Measurements from ENCODE around the gene NHSL2.
A peak's percentile ranks its signal among the peaks of the same experiment; 100 is the strongest.

Gene NHSL2

GRCh38 chrX:72107320-72107719, 196.7 kb downstream of the NHSL2 start:
- DNase-seq (ENCODE audit: low read depth in 2 of 2): no peak

- no peak for DNase-seq (ENCODE audit: low read depth in 2 of 2)
Measured at GRCh38 chrX:72107841-72108595, 197.4 kb downstream of the NHSL2 start.

- DNase-seq (ENCODE audit: low read depth in 2 of 2): no peak
Measured at GRCh38 chrX:72108666-72109065, 198.0 kb downstream of the NHSL2 start.

- no peak for DNase-seq (ENCODE audit: low read depth in 2 of 2)
Measured at GRCh38 chrX:72110051-72110875, 199.6 kb downstream of the NHSL2 start.

GRCh38 chrX:72110876-72111708, 200.4 kb downstream of the NHSL2 start:
- no peak for DNase-seq (ENCODE audit: low read depth in 2 of 2)

- DNase-seq (ENCODE audit: low read depth in 2 of 2): no peak
Measured at GRCh38 chrX:72113461-72113860, 202.8 kb downstream of the NHSL2 start.

- no peak for DNase-seq (ENCODE audit: low read depth in 2 of 2)
Measured at GRCh38 chrX:72114306-72114705, 203.7 kb downstream of the NHSL2 start.

GRCh38 chrX:72114807-72115206, 204.2 kb downstream of the NHSL2 start:
- no peak for DNase-seq (ENCODE audit: low read depth in 2 of 2)

- no peak for DNase-seq (ENCODE audit: low read depth in 2 of 2)
Measured at GRCh38 chrX:72115380-72115779, 204.7 kb downstream of the NHSL2 start.

GRCh38 chrX:72117636-72118210, 207.1 kb downstream of the NHSL2 start:
- DNase-seq (ENCODE audit: low read depth in 2 of 2): no peak

GRCh38 chrX:72120837-72121236, 210.2 kb downstream of the NHSL2 start:
- no peak for DNase-seq (ENCODE audit: low read depth in 2 of 2)

GRCh38 chrX:72121383-72121782, 210.7 kb downstream of the NHSL2 start:
- DNase-seq (ENCODE audit: low read depth in 2 of 2): no peak

GRCh38 chrX:72122621-72123337, 212.1 kb downstream of the NHSL2 start:
- no peak for DNase-seq (ENCODE audit: low read depth in 2 of 2)

- DNase-seq (ENCODE audit: low read depth in 2 of 2): no peak
Measured at GRCh38 chrX:72123471-72124185, 213.0 kb downstream of the NHSL2 start.

GRCh38 chrX:72124540-72125201, 214.0 kb downstream of the NHSL2 start:
- no peak for DNase-seq (ENCODE audit: low read depth in 2 of 2)

- DNase-seq (ENCODE audit: low read depth in 2 of 2): no peak
Measured at GRCh38 chrX:72125331-72126047, 214.8 kb downstream of the NHSL2 start.

GRCh38 chrX:72126048-72126415, 215.4 kb downstream of the NHSL2 start:
- DNase-seq (ENCODE audit: low read depth in 2 of 2): no peak

- DNase-seq (ENCODE audit: low read depth in 2 of 2): peak; percentile 72 to 74
Measured at GRCh38 chrX:72126539-72127140, 216.0 kb downstream of the NHSL2 start.

- DNase-seq (ENCODE audit: low read depth in 2 of 2): no peak
Measured at GRCh38 chrX:72127332-72127731, 216.7 kb downstream of the NHSL2 start.

Data from stimulated activated CD8-positive, alpha-beta memory T cell treated with anti-CD3 and anti-CD28 coated beads, Interleukin-7, amount 100 ng/mL, for 1 hour (primary cell).